ENCODE results near the gene KDM6A.

KDM6A gene

GRCh38 chrX:44876086-44876485 is 3.1 kb downstream of the KDM6A start:
- TF ChIP-seq GATA3 (IDR thresholded peaks at IDR 0.05; ENCODE audit: low read depth, low read length): no peak
- TF ChIP-seq GATA2 (IDR thresholded peaks at IDR 0.05; ENCODE audit: low read depth, low read length): no peak

- TF ChIP-seq GATA2 (IDR thresholded peaks at IDR 0.05; ENCODE audit: low read depth, low read length) (no peak), GATA3 (IDR thresholded peaks at IDR 0.05; ENCODE audit: low read depth, low read length) (no peak)
Measured at GRCh38 chrX:44876767-44877166, 3.8 kb downstream of the KDM6A start.

GRCh38 chrX:44878780-44879179 is 5.8 kb downstream of the KDM6A start:
- TF ChIP-seq GATA3 (IDR thresholded peaks at IDR 0.05; ENCODE audit: low read depth, low read length) (no peak), GATA2 (IDR thresholded peaks at IDR 0.05; ENCODE audit: low read depth, low read length) (no peak)

GRCh38 chrX:44881549-44881948 is 8.6 kb downstream of the KDM6A start:
- TF ChIP-seq GATA3 (IDR thresholded peaks at IDR 0.05; ENCODE audit: low read depth, low read length) (no peak), GATA2 (IDR thresholded peaks at IDR 0.05; ENCODE audit: low read depth, low read length) (no peak)

- TF ChIP-seq GATA3 (IDR thresholded peaks at IDR 0.05; ENCODE audit: low read depth, low read length) (no peak), GATA2 (IDR thresholded peaks at IDR 0.05; ENCODE audit: low read depth, low read length) (no peak)
Measured at GRCh38 chrX:44882635-44883034, 9.6 kb downstream of the KDM6A start.

- TF ChIP-seq GATA3 (IDR thresholded peaks at IDR 0.05; ENCODE audit: low read depth, low read length): no peak
- no peak for TF ChIP-seq GATA2 (IDR thresholded peaks at IDR 0.05; ENCODE audit: low read depth, low read length)
Measured at GRCh38 chrX:44884944-44885343, 12.0 kb downstream of the KDM6A start.

- TF ChIP-seq GATA2 (IDR thresholded peaks at IDR 0.05; ENCODE audit: low read depth, low read length) (no peak), GATA3 (IDR thresholded peaks at IDR 0.05; ENCODE audit: low read depth, low read length) (no peak)
Measured at GRCh38 chrX:44889824-44890223, 16.8 kb downstream of the KDM6A start.

- TF ChIP-seq GATA3 (IDR thresholded peaks at IDR 0.05; ENCODE audit: low read depth, low read length): no peak
- TF ChIP-seq GATA2 (IDR thresholded peaks at IDR 0.05; ENCODE audit: low read depth, low read length): no peak
Measured at GRCh38 chrX:44890247-44890646, 17.3 kb downstream of the KDM6A start.

- TF ChIP-seq GATA3 (IDR thresholded peaks at IDR 0.05; ENCODE audit: low read depth, low read length): no peak
- TF ChIP-seq GATA2 (IDR thresholded peaks at IDR 0.05; ENCODE audit: low read depth, low read length): no peak
Measured at GRCh38 chrX:44891642-44892041, 18.7 kb downstream of the KDM6A start.

GRCh38 chrX:44896876-44897186 is 23.8 kb downstream of the KDM6A start:
- TF ChIP-seq GATA2 (IDR thresholded peaks at IDR 0.05; ENCODE audit: low read depth, low read length) (no peak), GATA3 (IDR thresholded peaks at IDR 0.05; ENCODE audit: low read depth, low read length) (no peak)

GRCh38 chrX:44897539-44897938 is 24.6 kb downstream of the KDM6A start:
- TF ChIP-seq GATA2 (IDR thresholded peaks at IDR 0.05; ENCODE audit: low read depth, low read length) (no peak), GATA3 (IDR thresholded peaks at IDR 0.05; ENCODE audit: low read depth, low read length) (no peak)

GRCh38 chrX:44898411-44899221 is 25.6 kb downstream of the KDM6A start:
- TF ChIP-seq GATA2 (IDR thresholded peaks at IDR 0.05; ENCODE audit: low read depth, low read length): no peak
- TF ChIP-seq GATA3 (IDR thresholded peaks at IDR 0.05; ENCODE audit: low read depth, low read length): no peak

GRCh38 chrX:44899946-44900345 is 27.0 kb downstream of the KDM6A start:
- no peak for TF ChIP-seq GATA3 (IDR thresholded peaks at IDR 0.05; ENCODE audit: low read depth, low read length)
- TF ChIP-seq GATA2 (IDR thresholded peaks at IDR 0.05; ENCODE audit: low read depth, low read length): no peak

- no peak for TF ChIP-seq GATA3 (IDR thresholded peaks at IDR 0.05; ENCODE audit: low read depth, low read length)
- no peak for TF ChIP-seq GATA2 (IDR thresholded peaks at IDR 0.05; ENCODE audit: low read depth, low read length)
Measured at GRCh38 chrX:44903107-44903506, 30.1 kb downstream of the KDM6A start.

- TF ChIP-seq GATA3 (IDR thresholded peaks at IDR 0.05; ENCODE audit: low read depth, low read length) (no peak), GATA2 (IDR thresholded peaks at IDR 0.05; ENCODE audit: low read depth, low read length) (no peak)
Measured at GRCh38 chrX:44903830-44904530, 31.0 kb downstream of the KDM6A start.

All from SH-SY5Y (cell line).